Ishikawa (cell line): ENCODE measurements around the gene CAPN6.

ENCODE experiments used
- EP300 ChIP-seq: IDR thresholded peaks from 2 replicates; pipeline ENCODE4 v1.6.1; 2012; ENCODE audit warnings: borderline replicate concordance
- RAD21 ChIP-seq: IDR thresholded peaks from 2 replicates; pipeline ENCODE4 v1.6.1; 2012; ENCODE audit warnings: low read depth
- ZBTB7A ChIP-seq: IDR thresholded peaks from 2 replicates; pipeline ENCODE4 v1.6.1; 2012; ENCODE audit warnings: low read depth

DNA sequence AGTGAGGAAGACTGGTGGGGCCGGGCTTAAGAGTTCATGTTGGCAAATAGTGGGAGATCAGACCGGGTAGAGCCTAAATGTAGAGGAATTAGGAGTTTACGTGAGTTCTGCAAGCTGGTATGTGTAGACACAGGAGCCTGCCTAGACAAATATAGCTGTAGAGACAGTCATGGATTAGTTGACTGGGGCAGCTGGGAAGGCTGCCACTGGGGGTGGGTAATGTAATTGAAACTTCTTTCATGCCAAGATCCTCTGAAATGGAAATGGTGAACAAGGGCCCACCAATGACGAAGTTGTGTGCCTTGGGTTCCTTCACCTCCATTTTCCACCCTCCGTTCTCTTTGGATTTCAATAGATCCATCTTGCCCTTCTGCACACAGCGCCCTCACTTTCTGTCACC, 11.9 kb upstream of the CAPN6 start:
- TF ChIP-seq RAD21: no peak
- no peak for TF ChIP-seq EP300
- TF ChIP-seq ZBTB7A: no peak
